ENCODE data around the gene CENPP.

CENPP gene

DNA sequence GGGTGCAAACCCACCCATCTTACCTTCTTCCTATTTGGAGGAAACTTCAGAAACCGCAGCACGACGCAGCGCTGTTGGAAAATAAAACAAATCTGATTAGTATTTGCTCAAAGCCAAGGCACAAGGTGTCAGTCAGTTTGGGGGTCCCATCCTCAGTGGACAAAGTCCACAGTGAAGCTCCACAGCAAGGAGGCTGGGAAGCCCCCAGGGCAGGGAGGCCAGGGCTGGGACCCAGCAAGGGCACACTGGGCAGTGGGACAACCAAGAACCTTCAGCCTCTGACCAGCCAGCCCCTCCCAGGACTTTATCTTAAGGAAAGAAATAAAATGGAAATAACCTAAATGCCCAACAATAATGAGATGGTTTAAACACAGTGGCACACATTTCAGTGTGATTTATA lies 332.9 kb downstream of the CENPP start:
- no peak overlapping the region for H3K4me3 ChIP-seq (ENCODE audit: low read depth, low read length)
- TF ChIP-seq POLR2A (IDR thresholded peaks at IDR 0.05; ENCODE audit: extremely low read depth, insufficient read length) (no peak), MYC (IDR thresholded peaks at IDR 0.05; ENCODE audit: low read depth, low read length) (no peak)
- TF ChIP-seq, protein P1, sequence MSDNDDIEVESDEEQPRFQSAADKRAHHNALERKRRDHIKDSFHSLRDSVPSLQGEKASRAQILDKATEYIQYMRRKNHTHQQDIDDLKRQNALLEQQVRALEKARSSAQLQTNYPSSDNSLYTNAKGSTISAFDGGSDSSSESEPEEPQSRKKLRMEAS (IDR thresholded peaks at IDR 0.05; ENCODE audit: low read depth, low read length), result no peak
- TF ChIP-seq, protein P2, sequence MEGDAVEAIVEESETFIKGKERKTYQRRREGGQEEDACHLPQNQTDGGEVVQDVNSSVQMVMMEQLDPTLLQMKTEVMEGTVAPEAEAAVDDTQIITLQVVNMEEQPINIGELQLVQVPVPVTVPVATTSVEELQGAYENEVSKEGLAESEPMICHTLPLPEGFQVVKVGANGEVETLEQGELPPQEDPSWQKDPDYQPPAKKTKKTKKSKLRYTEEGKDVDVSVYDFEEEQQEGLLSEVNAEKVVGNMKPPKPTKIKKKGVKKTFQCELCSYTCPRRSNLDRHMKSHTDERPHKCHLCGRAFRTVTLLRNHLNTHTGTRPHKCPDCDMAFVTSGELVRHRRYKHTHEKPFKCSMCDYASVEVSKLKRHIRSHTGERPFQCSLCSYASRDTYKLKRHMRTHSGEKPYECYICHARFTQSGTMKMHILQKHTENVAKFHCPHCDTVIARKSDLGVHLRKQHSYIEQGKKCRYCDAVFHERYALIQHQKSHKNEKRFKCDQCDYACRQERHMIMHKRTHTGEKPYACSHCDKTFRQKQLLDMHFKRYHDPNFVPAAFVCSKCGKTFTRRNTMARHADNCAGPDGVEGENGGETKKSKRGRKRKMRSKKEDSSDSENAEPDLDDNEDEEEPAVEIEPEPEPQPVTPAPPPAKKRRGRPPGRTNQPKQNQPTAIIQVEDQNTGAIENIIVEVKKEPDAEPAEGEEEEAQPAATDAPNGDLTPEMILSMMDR (IDR thresholded peaks at IDR 0.05; ENCODE audit: low read depth, low read length), result no peak
- DNase-seq (ENCODE audit: low read depth), result no peak

DNA sequence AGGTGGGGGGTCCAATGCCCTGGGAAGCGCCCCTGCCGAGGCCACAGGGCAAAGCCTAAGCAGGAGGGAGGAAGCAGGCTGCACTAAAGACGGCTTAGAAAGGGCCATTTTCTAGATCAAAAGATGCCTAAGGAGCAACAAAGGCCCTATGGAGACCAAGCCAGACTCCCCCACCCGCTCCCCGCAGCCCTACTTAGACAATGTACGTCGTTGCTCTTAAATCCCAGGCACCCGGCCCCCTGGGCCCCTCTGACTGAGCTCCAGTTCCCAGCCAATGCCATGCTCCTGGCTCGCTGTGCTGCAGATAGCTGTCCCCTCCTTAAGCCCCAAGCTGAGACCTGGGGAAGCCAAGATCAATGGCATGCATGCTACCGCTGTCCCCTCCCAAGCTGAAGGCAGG lies 333.8 kb downstream of the CENPP start:
- no peak for TF ChIP-seq POLR2A (IDR thresholded peaks at IDR 0.05; ENCODE audit: extremely low read depth, insufficient read length)
- TF ChIP-seq, protein P2 (IDR thresholded peaks at IDR 0.05; ENCODE audit: low read depth, low read length), result no peak
- TF ChIP-seq MYC (IDR thresholded peaks at IDR 0.05; ENCODE audit: low read depth, low read length), result no peak
- TF ChIP-seq, protein P1 (IDR thresholded peaks at IDR 0.05; ENCODE audit: low read depth, low read length), result no peak
- H3K4me3 ChIP-seq (ENCODE audit: low read depth, low read length), result no peak overlapping the region
- DNase-seq (ENCODE audit: low read depth), result no peak

DNA sequence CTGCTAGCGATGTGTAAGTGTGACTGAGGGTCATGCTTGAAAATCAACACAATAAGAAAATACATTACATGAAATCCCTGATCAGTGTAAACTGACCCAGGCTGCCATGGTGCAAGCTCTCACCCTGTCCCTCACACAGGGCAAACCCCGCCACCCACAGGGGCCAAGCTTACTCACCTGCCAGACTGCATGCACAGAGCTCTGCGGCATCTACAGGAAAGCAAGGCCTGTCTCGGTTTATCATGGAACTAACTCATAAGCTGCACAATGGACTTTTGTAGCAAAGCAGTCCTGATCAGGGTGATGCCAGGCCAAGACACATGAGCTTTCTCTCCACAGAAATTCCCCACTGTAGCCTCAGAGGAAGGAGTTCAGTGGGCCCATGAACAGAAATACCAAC lies 334.5 kb downstream of the CENPP start:
- DNase-seq (ENCODE audit: low read depth), result no peak
- H3K4me3 ChIP-seq (ENCODE audit: low read depth, low read length), result no peak overlapping the region
- TF ChIP-seq POLR2A (IDR thresholded peaks at IDR 0.05; ENCODE audit: extremely low read depth, insufficient read length), result no peak
- TF ChIP-seq, protein P2 (IDR thresholded peaks at IDR 0.05; ENCODE audit: low read depth, low read length), result no peak

DNA sequence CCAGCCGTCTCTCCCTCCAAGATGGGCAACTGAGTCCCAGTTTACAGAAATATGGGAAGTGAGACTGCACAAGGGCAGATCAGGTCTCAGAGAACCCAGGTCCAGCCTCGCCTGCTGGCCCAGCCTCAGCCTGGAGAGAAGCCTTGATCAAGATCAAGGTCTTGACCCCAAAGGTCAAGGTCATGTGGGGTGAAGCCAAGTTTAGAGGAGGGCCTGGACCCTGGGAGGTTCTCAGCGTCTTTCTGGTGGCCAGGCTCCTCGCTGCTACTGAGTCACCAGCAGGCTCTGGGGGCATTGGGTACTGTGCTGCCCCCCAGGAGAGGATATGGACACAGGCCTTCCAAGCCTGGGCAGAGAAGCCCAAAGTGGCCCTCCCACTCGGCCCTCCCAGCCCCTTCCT lies 335.4 kb downstream of the CENPP start:
- H3K4me3 ChIP-seq (ENCODE audit: low read depth, low read length), result no peak overlapping the region
- no peak for DNase-seq (ENCODE audit: low read depth)
- TF ChIP-seq MYC (IDR thresholded peaks at IDR 0.05; ENCODE audit: low read depth, low read length) (no peak), POLR2A (IDR thresholded peaks at IDR 0.05; ENCODE audit: extremely low read depth, insufficient read length) (no peak)
- TF ChIP-seq, protein P2 (IDR thresholded peaks at IDR 0.05; ENCODE audit: low read depth, low read length), result no peak
- TF ChIP-seq, protein P1 (IDR thresholded peaks at IDR 0.05; ENCODE audit: low read depth, low read length), result no peak

- no peak for DNase-seq (ENCODE audit: low read depth)
Observed at GRCh38 chr9:92661743-92662142, 336.0 kb downstream of the CENPP start.

More at GRCh38 chr9:92661743-92662142, 336.0 kb downstream of the CENPP start:
- H3K4me3 ChIP-seq (ENCODE audit: low read depth, low read length), result no peak overlapping the region
- TF ChIP-seq MYC (IDR thresholded peaks at IDR 0.05; ENCODE audit: low read depth, low read length) (no peak), POLR2A (IDR thresholded peaks at IDR 0.05; ENCODE audit: extremely low read depth, insufficient read length) (no peak)
- TF ChIP-seq, protein P2 (IDR thresholded peaks at IDR 0.05; ENCODE audit: low read depth, low read length), result no peak
- TF ChIP-seq, protein P1 (IDR thresholded peaks at IDR 0.05; ENCODE audit: low read depth, low read length), result no peak

All from NB4 (cell line).